Thoracic aorta endothelial cell (primary cell): Measurements from ENCODE around the gene TLE3. TPM values are rescaled to one million over a fixed set of nuclear protein-coding genes. Genes with fewer than 3 reads are reported as not detected.

Source experiments
- small RNA-seq: library from RNA; depleted of rRNA; stranded (forward); fragments of <200 nt; gene quantifications from one replicate; pipeline ENCODE3, GENCODE V24; 2012
- total RNA-seq: library from RNA; depleted of rRNA; stranded (reverse); fragments of >200 nt; gene quantifications from 2 replicates; pipeline ENCODE4 v1.2.3, GENCODE V29; 2012

Gene TLE3
- 34.6 and 47.1 TPM in 2 replicates for total RNA-seq

GRCh38 chr15:70097321-70098152, at the start of gene TLE3:
TLE3 (minus strand) TSS chr15:70097917; CDS start chr15:70096798, 1,119 bp downstream.

Small RNAs within 50 kb of the gene (small RNA-seq; reads per million reads assigned to genes)
- 6.4 reads per million, percentile 86 among the genes with 10 or more reads in this experiment for gene MIR629
